ENCODE results near the gene FAM111A. TPM values are rescaled to one million over a fixed set of nuclear protein-coding genes. Genes with fewer than 3 reads are reported as not detected.

Gene FAM111A
- total and polyA plus RNA-seq, 9 of the 15 experiments (the other 6 are each of a cell fraction or from before 2014, with no cell fraction given) = 14.8 to 30.6 (median 20.1) TPM

DNA sequence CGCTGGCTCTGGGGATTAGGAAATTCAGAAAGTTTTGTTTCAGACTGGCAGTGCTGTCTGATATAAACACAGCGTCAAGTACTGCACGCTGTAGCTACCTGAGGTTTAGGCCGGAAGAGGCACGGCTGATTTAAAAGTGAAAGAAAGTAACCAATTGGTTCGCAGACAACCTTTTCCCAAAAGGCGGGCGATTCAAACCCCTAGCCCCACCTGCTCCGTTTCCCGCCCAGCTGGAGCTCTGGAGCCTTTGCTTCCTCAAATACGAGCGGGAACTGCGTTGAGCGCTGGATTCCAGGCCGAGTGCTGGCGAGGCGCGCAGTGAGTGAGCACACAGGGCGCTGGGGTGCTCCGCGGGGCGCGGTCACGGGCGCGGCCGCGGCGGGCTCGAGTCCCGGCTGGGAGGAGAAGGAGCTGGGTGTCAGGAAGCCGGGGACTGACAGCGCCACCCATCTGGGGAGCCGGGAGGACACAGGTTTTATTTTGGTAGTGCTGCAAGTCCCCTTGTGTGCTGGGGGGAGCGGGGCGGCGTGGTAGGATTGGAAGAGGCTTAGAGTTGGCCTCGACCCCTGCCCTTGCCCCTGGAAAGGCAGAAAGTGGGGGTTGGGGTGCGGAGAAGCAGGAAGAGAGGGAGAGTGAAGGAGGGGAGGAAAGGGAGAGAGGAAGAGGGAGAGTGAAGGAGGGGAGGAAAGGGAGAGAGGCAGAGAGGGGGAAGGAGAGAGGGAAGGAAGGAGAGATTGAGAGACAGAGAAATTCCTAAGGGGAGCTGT, 2.1 kb downstream of the FAM111A start (continued):
- TF ChIP-seq MYNN (IDR thresholded peaks at IDR 0.05) = peak; percentile 63; the same call in 1 of the 2 replicates
- no peak for TF ChIP-seq MYNN (CRISPR knock-in tag; IDR thresholded peaks at IDR 0.05)
- TF ChIP-seq MYC (IDR thresholded peaks at IDR 0.05; ENCODE audit: low read depth, low read length) = peak; percentile 77
- TF ChIP-seq MYC (CRISPR knock-in tag; IDR thresholded peaks at IDR 0.05; ENCODE audit: borderline replicate concordance, low read depth) = no peak
- 0 out of 2 replicates have a peak, but pooled peaks have one; percentile 17 for TF ChIP-seq NBN (IDR thresholded peaks at IDR 0.05; ENCODE audit: low read depth)
- TF ChIP-seq NR2C1 (IDR thresholded peaks at IDR 0.05) = no peak
- TF ChIP-seq NR2C1 (tag; IDR thresholded peaks at IDR 0.05) = peak; percentile 62
- peak; percentile 54 for TF ChIP-seq SUPT5H (IDR thresholded peaks at IDR 0.05)
- no peak for TF ChIP-seq ARNT (IDR thresholded peaks at IDR 0.05)
- 0 out of 2 replicates have a peak, but pooled peaks have one; percentile 53 for TF ChIP-seq ZNF584 (CRISPR knock-in tag; IDR thresholded peaks at IDR 0.05; ENCODE audit: low read depth)
- TF ChIP-seq, protein P1, sequence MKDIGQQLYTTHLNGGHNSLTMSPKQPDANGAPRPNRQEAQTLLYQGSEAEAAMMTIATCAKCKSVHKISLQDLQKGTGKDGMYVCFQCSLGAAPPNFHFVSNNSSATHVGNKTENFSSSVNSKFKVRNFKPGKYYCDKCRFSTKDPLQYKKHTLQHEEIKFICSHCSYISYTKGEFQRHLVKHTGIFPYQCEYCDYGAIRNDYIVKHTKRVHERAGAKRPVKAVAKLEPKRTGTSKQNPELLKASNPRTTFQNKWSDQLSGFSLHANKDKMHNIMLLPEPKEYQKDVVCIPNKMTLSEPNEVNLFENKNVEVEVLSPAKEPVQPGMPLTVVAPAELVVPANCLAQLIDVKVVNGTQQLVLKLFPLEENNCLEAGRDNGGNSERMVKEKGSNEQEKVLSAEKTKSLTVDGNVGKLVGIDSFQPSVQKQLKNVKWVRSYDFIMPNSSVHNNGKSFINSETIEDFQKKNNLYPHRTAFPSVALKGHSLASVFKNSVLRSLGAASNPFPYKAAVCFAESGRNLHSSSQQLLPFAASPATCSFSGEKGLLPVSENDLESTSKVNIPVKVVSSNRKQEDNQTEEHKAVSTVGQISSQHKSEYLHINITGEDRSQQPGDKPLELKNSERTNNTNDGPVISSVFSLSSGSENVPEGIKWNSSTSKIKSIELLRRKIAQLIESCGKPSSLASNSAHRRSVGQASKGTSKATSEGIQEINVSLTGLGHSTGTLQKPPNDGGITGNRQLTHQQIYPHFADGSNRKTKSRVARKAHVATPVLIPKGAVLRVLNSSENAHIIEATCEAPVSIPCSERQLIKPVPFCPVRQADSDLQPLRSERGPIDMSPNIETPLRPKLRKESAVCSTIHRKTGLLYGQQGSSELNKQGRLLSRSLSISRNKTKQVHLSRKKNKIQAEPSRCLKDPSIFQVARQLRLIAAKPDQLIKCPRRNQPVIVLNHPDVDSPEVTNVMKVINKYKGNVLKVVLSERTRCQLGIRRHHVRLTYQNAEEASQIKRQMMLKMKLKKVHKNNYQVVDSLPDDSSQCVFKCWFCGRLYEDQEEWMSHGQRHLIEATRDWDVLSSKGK (CRISPR knock-in tag; IDR thresholded peaks at IDR 0.05) = no peak
- peak; percentile 56; the same call in 1 of the 2 replicates for TF ChIP-seq ETV1 (tag; conservative IDR thresholded peaks at IDR 0.05; ENCODE audit: low read depth)
- TF ChIP-seq CREB1 (IDR thresholded peaks at IDR 0.05) = peak; percentile 22; the same call in 1 of the 2 replicates
- peak; percentile 75 for TF ChIP-seq CREB1 (CRISPR knock-in tag; IDR thresholded peaks at IDR 0.05)
- peak; percentile 45; the same call in 1 of the 2 replicates for TF ChIP-seq BHLHE40 (IDR thresholded peaks at IDR 0.05; ENCODE audit: low read length)
- peak; percentile 87 for TF ChIP-seq ZNF12 (CRISPR knock-in tag; IDR thresholded peaks at IDR 0.05)
- TF ChIP-seq, protein P2, sequence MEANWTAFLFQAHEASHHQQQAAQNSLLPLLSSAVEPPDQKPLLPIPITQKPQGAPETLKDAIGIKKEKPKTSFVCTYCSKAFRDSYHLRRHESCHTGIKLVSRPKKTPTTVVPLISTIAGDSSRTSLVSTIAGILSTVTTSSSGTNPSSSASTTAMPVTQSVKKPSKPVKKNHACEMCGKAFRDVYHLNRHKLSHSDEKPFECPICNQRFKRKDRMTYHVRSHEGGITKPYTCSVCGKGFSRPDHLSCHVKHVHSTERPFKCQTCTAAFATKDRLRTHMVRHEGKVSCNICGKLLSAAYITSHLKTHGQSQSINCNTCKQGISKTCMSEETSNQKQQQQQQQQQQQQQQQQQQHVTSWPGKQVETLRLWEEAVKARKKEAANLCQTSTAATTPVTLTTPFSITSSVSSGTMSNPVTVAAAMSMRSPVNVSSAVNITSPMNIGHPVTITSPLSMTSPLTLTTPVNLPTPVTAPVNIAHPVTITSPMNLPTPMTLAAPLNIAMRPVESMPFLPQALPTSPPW (CRISPR knock-in tag; IDR thresholded peaks at IDR 0.05) = peak; percentile 61
- no peak for TF ChIP-seq ZNF696 (CRISPR knock-in tag; conservative IDR thresholded peaks at IDR 0.05)
- no peak for TF ChIP-seq U2AF2 (optimal IDR thresholded peaks at IDR 0.05; ENCODE audit: low read depth, low read length)
- TF ChIP-seq, protein P3, sequence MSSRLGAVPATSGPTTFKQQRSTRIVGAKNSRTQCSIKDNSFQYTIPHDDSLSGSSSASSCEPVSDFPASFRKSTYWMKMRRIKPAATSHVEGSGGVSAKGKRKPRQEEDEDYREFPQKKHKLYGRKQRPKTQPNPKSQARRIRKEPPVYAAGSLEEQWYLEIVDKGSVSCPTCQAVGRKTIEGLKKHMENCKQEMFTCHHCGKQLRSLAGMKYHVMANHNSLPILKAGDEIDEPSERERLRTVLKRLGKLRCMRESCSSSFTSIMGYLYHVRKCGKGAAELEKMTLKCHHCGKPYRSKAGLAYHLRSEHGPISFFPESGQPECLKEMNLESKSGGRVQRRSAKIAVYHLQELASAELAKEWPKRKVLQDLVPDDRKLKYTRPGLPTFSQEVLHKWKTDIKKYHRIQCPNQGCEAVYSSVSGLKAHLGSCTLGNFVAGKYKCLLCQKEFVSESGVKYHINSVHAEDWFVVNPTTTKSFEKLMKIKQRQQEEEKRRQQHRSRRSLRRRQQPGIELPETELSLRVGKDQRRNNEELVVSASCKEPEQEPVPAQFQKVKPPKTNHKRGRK (tag; IDR thresholded peaks at IDR 0.05) = peak; percentile 43; the same call in 1 of the 2 replicates
- no peak for TF ChIP-seq CBX8 (IDR thresholded peaks at IDR 0.05; ENCODE audit: borderline replicate concordance, extremely low read depth, low read depth, low read length, poor library complexity, severe bottlenecking)
